HL-60/S4 treated with retinoic acid at 250 ng/mL for 4 days and 3 days (cell line): ENCODE results near the gene LRRC23.

Experiments
- in situ Hi-C: fragments of 300-500 bp; cut with MboI; formaldehyde crosslinking; loops from 2 replicates; pipeline ENCODE4 v1.7.0; 2022; ENCODE audit warnings: low sequenced_read_pairs

The LRRC23 gene

GRCh38 chr12:6942331-6942665 is 37.7 kb downstream of the LRRC23 start:
- in situ Hi-C loops, result no loop called here

DNA sequence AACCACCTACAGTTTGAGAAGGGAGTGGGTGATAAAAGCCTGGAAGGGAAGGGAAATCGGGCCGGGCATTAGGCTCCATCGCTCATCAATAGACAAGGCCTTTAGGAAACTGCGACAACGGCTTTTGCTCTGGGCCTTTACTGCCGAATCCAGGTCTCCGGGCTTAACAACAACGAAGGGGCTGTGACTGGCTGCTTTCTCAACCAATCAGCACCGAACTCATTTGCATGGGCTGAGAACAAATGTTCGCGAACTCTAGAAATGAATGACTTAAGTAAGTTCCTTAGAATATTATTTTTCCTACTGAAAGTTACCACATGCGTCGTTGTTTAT is 38.7 kb downstream of the LRRC23 start:
- in situ Hi-C loops, result no loop called here

GRCh38 chr12:6943722-6944380 is 39.2 kb downstream of the LRRC23 start, which contains the start of the genes C12orf57 and RNU7-1:
TSS of gene C12orf57 (plus strand) at chr12:6944022. CDS start at chr12:6944122, 100 bp downstream.
TSS of gene RNU7-1 (plus strand) at chr12:6943816.
- in situ Hi-C loops, result no loop called here

DNA sequence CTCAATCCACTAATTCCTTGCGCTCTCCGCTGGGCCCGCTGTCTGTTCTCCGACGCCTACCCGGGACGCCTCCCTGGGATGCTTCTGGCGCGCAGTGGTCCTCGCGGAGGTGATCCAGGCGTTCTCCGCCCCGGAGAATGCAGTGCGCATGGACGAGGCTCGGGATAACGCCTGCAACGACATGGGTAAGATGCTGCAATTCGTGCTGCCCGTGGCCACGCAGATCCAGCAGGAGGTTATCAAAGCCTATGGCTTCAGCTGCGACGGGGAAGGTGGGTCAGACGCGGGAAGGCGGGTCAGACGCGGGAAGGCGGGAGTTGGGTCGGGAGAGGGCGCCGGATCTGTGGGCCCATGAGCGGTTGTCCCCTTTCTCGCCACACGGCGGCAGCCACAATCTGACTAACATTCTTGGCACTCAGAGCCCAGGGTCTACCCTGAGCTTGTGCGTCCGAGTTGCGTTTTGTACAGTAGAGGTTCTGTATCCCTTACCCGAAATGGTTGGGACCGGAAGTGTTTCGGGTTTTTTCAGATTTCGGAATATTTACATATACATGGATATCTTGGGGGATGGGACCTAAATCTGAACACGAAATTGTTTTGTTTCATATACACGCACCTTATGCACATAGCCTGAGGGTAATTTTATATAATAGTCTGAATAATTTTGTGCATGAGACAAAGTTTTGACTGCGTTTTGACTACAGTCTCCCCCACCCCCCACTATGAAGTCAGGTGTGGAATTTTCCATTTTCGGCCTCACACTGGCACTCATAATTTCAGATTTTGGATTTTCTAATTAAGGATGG is 40.0 kb downstream of the LRRC23 start:
- in situ Hi-C loops, result no loop called here

DNA sequence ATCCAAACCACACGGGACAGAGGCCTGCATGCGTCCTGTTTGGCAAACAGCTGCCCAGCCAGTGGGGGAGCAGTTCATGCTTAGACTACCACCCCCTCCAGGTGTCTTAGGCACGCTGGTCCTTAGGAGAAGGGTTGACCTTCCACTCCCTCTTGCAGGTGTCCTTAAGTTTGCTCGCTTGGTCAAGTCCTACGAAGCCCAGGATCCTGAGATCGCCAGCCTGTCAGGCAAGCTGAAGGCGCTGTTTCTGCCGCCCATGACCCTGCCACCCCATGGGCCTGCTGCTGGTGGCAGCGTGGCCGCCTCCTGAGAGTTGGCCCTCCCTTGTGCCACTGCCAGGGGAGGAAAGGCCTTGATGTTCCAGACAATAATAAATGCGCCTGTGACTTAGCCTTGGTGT is 41.0 kb downstream of the LRRC23 start:
- in situ Hi-C loops, result no loop called here

GRCh38 chr12:6946033-6946919 is 41.7 kb downstream of the LRRC23 start:
- in situ Hi-C loops, result no loop called here

DNA sequence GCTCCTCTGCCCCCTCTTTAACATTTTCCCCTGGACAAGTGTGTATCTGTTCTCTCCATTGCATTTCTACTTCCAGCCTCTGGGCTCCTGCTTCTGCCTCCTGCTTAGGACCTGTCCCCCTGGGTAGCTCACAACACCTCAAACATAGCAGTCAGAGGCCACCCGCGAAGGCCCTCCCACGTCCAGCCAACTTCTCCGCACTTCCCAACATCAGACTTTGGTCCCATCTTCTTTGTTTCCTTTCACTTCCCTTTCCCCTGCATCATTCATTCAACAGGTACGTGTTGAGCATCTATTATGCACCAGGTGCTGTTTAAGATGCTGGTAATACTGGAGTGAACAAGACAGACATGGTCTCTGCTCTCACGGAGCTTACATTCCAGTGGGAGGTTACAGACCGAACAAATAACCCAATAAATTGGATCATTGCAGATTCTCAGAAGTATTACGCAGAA is 42.3 kb downstream of the LRRC23 start:
- in situ Hi-C loops, result no loop called here

DNA sequence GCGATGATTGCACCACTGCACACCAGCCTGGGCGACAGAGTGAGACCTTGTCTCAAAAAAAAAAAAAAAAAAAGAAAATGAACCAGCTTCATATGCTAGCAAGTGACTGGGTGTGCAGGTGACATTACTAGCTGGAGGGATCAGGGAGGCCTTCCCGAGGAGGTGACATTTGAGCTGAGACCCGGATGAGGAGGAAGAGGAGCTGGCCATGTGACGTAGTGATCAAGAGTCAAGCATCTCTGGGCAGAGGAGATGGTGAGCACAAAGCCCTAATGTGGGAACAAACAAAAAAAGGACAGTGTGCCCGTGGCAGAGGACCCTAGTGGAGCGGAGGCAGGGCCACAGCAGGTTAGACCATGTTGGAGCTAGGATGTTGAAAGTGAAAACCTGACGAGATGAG is 43.0 kb downstream of the LRRC23 start:
- in situ Hi-C loops, result no loop called here

- in situ Hi-C loops, result no loop called here
Measured at GRCh38 chr12:6948873-6949594, 44.4 kb downstream of the LRRC23 start.

DNA sequence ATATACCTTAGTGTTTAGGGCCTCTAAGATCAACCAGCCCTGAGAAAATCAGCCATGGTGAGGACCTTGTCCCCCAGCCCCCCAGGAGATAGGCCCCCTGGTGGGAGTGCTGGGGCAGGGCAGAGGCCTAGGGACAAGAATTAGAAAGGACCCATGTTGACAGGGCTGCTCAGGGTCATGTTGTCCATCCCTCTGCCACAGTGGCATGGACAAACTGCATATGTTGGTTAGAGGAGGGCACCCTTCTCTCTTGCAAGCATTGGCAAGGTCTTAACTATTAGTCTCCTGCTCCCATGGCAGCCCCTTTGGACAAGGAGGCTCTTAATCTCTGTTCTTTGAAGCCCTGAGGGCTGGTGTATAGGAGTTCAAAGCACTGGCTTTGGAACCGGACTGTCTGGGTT is 45.8 kb downstream of the LRRC23 start:
- in situ Hi-C loops, result no loop called here

- in situ Hi-C loops, result no loop called here
Measured at GRCh38 chr12:6950811-6951540, 46.4 kb downstream of the LRRC23 start, which contains the start of gene PTPN6. TSS of gene PTPN6 (plus strand) at chr12:6951356. CDS start at chr12:6951513, 157 bp downstream.

- in situ Hi-C loops, result no loop called here
Measured at GRCh38 chr12:6951551-6952120, 47.0 kb downstream of the LRRC23 start.

DNA sequence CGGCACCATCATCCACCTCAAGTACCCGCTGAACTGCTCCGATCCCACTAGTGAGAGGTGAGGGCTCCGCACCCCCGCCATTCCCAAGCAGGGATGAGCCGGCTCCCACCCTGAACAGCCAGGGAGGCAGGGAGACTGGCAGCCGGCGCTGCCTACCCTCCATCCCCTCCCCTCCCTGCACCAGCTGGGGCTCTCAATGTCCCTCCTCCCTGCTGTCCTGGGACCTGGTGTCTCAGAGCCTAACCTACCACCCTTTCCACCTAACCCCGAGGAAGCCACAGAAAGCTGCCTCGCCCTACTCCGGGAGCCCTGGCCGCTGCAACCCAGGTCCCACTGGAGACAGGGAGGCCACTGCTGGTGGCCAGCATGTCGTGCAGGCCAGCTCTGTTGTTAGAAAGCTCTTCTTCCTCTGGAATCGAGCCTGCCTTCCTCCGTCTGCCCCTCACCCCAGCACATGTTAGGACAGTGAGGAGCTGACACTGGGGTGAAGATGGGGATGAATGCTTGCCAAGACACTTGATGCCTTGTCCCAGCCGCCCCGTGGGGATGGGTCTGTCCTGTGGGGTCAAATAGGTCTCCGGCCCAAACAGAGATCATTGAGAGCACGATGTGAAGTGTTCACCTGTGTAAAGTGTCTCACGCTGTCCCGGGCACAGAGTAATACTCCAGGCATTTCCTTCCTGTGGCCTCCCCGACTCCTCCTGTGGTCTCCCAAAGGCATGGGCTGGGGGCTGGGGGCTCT is 47.7 kb downstream of the LRRC23 start:
- in situ Hi-C loops, result no loop called here

DNA sequence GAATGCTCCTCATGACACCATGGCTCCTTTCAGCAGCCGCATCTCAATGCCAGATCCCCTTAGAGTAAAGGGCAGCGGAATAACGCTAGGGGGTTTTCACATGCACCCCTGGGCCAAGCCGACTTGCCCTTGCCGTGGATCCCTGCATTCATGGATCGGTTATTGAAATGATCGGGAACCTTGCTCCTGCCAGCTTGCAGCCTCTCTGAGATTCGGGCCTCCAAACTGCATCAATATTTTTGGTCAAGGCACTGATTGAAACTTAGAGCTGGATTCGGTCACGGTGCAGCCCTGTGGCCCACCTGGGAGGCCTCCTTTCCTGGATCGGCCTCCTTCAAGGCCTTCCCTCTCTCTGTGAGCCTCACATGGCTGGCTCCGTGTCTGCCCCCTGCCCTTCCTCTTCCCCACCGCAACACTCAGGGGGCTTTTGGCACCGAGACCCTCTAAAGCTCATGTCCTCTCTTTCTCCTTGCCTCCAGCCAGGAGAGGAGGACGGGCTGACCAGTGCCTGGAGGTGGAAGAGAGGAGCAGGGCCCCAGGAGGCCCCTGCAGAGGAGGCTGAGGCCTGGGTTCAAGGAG is 48.3 kb downstream of the LRRC23 start:
- in situ Hi-C loops, result no loop called here

GRCh38 chr12:6953442-6954315 is 49.1 kb downstream of the LRRC23 start:
- in situ Hi-C loops, result no loop called here

GRCh38 chr12:6954316-6955107 is 49.9 kb downstream of the LRRC23 start:
- in situ Hi-C loops, result no loop called here
